Activated CD8-positive, alpha-beta T cell treated with anti-CD3 and anti-CD28 coated beads for 36 hours (primary cell): Measurements from ENCODE around the gene GAP43. TPM values are rescaled to one million over a fixed set of nuclear protein-coding genes. Genes with fewer than 3 reads are reported as not detected.

ENCODE experiments used
- ATAC-seq: fragments of 200-7000 bp; cut with Tn5 transposase; one replicate; pipeline ENCODE4 v1.10.0; 2021; ENCODE audit warnings: mild to moderate bottlenecking, moderate library complexity
- CTCF ChIA-PET: fragments of 350-600 bp; sonication (Branson Sonifier 250); formaldehyde crosslinking; loops from one replicate; lab custom pipeline; 2021; ENCODE audit warnings: antibody characterized with exemption; lab: Charles Lee
- POLR2A ChIA-PET: fragments of 350-600 bp; sonication (Branson Sonifier 250); formaldehyde crosslinking; loops from one replicate; lab custom pipeline; 2021; ENCODE audit warnings: antibody characterized with exemption; lab: Charles Lee
- DNase-seq: peaks from one replicate; pipeline ENCODE4 v3.0.0-alpha.2; 2020
- H3K27ac Mint-ChIP-seq: one replicate; pipeline ENCODE4 v1.8.0; 2021; ENCODE audit warnings: mild to moderate bottlenecking, mixed read lengths
- H3K27me3 Mint-ChIP-seq: one replicate; pipeline ENCODE4 v1.8.0; 2021; ENCODE audit warnings: mixed read lengths
- H3K36me3 Mint-ChIP-seq: one replicate; pipeline ENCODE4 v1.8.0; 2021; ENCODE audit warnings: low read depth, mixed read lengths
- H3K4me1 Mint-ChIP-seq: one replicate; pipeline ENCODE4 v1.8.0; 2021; ENCODE audit warnings: low read depth, mixed read lengths
- H3K4me3 Mint-ChIP-seq: one replicate; pipeline ENCODE4 v1.8.0; 2021; ENCODE audit warnings: mild to moderate bottlenecking, moderate library complexity, mixed read lengths
- H3K9me3 Mint-ChIP-seq: one replicate; pipeline ENCODE4 v1.8.0; 2021; ENCODE audit warnings: mixed read lengths
- intact Hi-C: fragments of 100-400 bp; cut with micrococcal nuclease; formaldehyde crosslinking; loops from one replicate; pipeline ENCODE4 v1.10.0; 2022
- total RNA-seq, 2 experiments: library from RNA; stranded (reverse); gene quantifications; one replicate each; pipeline ENCODE4 v1.2.3, GENCODE V29; 2021
- TF ChIP-seq, protein P1 (sequence below): fragments of 200-600 bp; IDR thresholded peaks from one replicate; pipeline ENCODE4 v1.8.0; 2022; ENCODE audit warnings: antibody characterized with exemption, mild to moderate bottlenecking

GAP43 gene
- total RNA-seq, 2 experiments from 2014 or later = not detected

DNA sequence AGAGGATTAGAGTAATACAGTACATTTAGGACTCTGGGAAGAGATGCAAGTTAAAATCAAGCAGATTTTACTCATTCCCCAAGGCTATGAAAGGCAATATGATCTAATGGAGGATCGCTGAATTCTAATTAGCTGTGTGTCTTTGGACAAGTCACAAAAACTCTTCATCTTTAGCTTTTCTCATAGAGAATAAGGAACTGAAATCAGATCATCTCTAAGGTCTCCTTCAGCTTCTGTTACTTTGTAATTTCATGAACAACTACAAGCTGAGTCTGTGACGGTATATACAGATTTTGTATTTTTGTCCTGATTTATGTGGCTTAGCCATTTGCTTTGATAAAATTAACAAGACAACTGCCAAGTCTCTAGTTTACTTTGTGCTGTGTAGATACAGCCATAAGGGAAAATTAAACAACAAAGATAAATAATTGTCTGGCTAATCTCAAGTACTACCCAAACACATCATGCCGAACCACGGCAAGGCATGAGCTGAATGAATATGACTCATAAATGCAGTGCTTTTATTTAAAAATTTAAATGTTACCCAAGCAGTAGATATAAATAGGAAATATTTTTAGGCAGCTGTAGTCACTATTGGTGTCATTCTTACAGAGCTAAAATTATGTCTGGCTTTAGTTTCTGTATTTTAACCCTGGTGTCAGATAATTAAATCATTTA, 81.5 kb downstream of the GAP43 start:
- Mint-ChIP-seq H3K4me1 (no peaks in the 10 kb centered on the region), H3K27me3 (peaks cover 10% of the 10 kb centered on the region), H3K27ac (no peak overlapping the region), H3K4me3 (no peak overlapping the region), H3K9me3 (no peaks in the 10 kb centered on the region), H3K36me3 (no peaks in the 10 kb centered on the region)
- ATAC-seq (no peak), DNase-seq (no peak)
- ChIA-PET POLR2A (no interaction called here), CTCF (no interaction called here)
- intact Hi-C loops = no loop called here
- TF ChIP-seq, protein P1, sequence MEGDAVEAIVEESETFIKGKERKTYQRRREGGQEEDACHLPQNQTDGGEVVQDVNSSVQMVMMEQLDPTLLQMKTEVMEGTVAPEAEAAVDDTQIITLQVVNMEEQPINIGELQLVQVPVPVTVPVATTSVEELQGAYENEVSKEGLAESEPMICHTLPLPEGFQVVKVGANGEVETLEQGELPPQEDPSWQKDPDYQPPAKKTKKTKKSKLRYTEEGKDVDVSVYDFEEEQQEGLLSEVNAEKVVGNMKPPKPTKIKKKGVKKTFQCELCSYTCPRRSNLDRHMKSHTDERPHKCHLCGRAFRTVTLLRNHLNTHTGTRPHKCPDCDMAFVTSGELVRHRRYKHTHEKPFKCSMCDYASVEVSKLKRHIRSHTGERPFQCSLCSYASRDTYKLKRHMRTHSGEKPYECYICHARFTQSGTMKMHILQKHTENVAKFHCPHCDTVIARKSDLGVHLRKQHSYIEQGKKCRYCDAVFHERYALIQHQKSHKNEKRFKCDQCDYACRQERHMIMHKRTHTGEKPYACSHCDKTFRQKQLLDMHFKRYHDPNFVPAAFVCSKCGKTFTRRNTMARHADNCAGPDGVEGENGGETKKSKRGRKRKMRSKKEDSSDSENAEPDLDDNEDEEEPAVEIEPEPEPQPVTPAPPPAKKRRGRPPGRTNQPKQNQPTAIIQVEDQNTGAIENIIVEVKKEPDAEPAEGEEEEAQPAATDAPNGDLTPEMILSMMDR = no peak

- ATAC-seq (no peak), DNase-seq (no peak)
- intact Hi-C loops = no loop called here
- Mint-ChIP-seq H3K4me3 (no peak overlapping the region), H3K9me3 (no peaks in the 10 kb centered on the region), H3K36me3 (no peaks in the 10 kb centered on the region), H3K27me3 (peaks cover 13% of the 10 kb centered on the region), H3K4me1 (no peaks in the 10 kb centered on the region), H3K27ac (no peak overlapping the region)
- TF ChIP-seq, protein P1 = no peak
- POLR2A ChIA-PET = no interaction called here
- CTCF ChIA-PET = no interaction called here
Observed at GRCh38 chr3:115706311-115706829, 83.1 kb downstream of the GAP43 start.

- Mint-ChIP-seq H3K36me3 (no peaks in the 10 kb centered on the region), H3K4me3 (no peak overlapping the region), H3K4me1 (no peaks in the 10 kb centered on the region), H3K9me3 (no peaks in the 10 kb centered on the region), H3K27me3 (peaks cover 26% of the 10 kb centered on the region), H3K27ac (no peak overlapping the region)
- intact Hi-C loops = no loop called here
- ChIA-PET CTCF (no interaction called here), POLR2A (interaction anchor here (0.8 kb wide), 1 partner anchor 75 kb away, joined by 3 read pairs; no protein-coding TSS in a partner anchor)
- TF ChIP-seq, protein P1 = no peak
- no peak for ATAC-seq
- no peak for DNase-seq
Observed at GRCh38 chr3:115708540-115708939, 85.2 kb downstream of the GAP43 start.

GRCh38 chr3:115709093-115709492, 85.8 kb downstream of the GAP43 start:
- H3K27ac Mint-ChIP-seq = no peak overlapping the region
- ATAC-seq = no peak
- POLR2A ChIA-PET = interaction anchor here (0.8 kb wide), 1 partner anchor 75 kb away, joined by 3 read pairs; no protein-coding TSS in a partner anchor
- DNase-seq = no peak
- peaks cover 27% of the 10 kb centered on the region for H3K27me3 Mint-ChIP-seq
- TF ChIP-seq, protein P1 = no peak
- H3K4me1 Mint-ChIP-seq = no peaks in the 10 kb centered on the region
- CTCF ChIA-PET = no interaction called here
- H3K4me3 Mint-ChIP-seq = no peak overlapping the region
- intact Hi-C loops = no loop called here
- no peaks in the 10 kb centered on the region for H3K36me3 Mint-ChIP-seq
- no peaks in the 10 kb centered on the region for H3K9me3 Mint-ChIP-seq

DNA sequence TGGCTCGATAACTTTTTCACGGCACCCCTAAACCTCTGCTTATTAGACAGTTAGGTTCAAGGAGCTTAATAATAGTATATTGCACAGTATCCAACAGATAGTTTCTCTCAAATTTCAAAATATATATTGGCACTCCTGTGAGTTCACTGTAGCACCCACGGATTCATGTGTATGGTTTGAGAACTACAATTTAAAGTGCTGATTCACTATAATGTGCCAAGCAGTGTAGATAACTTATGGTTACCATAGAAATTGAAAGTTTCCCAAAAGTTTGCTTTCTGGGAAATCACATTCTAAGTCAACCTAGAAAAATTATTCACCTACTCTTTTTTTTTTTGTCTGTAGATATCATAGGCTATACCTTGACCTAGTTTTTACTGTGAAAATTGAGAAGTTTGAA, 86.6 kb downstream of the GAP43 start:
- Mint-ChIP-seq H3K27me3 (peaks cover 26% of the 10 kb centered on the region), H3K36me3 (no peaks in the 10 kb centered on the region), H3K4me3 (no peak overlapping the region), H3K27ac (no peak overlapping the region), H3K4me1 (no peaks in the 10 kb centered on the region), H3K9me3 (no peaks in the 10 kb centered on the region)
- CTCF ChIA-PET = interaction anchor here (0.7 to 1.4 kb wide), 2 partner anchors 17 to 109 kb away, joined by 3 to 5 read pairs; no protein-coding TSS in a partner anchor
- DNase-seq (no peak), ATAC-seq (no peak)
- TF ChIP-seq, protein P1 = no peak
- intact Hi-C loops = no loop called here
- POLR2A ChIA-PET = no interaction called here
